HL-60/S4 treated with retinoic acid at 250 ng/mL for 4 days and 3 days (cell line): Measurements from ENCODE around the gene IFI35.
"Not testable (repeated sequence)": the region's sequence is repeated elsewhere in the genome, so short reads cannot be mapped to it uniquely, and the experiment has no call there.

ENCODE experiments used
- in situ Hi-C: fragments of 300-500 bp; cut with MboI; formaldehyde crosslinking; loops from 2 replicates; pipeline ENCODE4 v1.7.0; 2022; ENCODE audit warnings: low sequenced_read_pairs

The IFI35 gene

DNA sequence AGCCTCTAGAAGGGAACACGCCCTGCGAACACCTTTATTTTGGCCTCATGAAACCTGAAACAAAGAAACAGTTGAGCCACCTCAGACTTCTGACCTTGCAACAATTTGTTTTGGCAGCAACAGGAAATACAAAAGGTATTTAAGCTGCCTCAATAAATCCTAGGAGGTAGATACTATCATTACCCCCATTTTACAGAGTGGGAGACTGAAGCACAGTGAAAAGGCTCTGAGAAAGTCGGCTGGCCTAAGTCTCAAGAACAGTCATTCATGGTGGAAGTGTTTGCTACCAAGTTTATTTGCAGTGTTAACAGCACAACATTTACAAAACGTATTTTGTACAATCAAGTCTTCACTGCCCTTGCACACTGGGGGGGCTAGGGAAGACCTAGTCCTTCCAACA, 37.4 kb downstream of the IFI35 start:
- in situ Hi-C loops: no loop called here

DNA sequence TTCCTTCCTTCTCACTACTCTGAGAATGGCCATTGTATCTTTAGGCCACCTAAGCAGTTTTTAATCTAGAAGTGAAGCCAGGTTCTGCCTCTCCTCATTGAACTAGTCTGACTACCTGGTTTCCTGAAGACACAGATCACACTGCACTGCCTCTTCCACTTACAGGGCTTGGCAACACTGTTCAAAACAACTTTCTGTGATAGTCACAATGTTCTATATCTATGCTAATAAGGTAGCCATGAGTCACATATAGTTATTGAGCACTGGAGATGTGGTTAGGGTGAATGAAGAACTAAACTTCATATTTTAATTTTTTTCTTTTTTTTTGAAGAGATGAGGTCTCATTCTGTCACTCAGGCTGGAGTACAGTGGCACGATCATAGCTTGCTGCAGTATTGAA, 45.4 kb downstream of the IFI35 start:
- in situ Hi-C loops: no loop called here

DNA sequence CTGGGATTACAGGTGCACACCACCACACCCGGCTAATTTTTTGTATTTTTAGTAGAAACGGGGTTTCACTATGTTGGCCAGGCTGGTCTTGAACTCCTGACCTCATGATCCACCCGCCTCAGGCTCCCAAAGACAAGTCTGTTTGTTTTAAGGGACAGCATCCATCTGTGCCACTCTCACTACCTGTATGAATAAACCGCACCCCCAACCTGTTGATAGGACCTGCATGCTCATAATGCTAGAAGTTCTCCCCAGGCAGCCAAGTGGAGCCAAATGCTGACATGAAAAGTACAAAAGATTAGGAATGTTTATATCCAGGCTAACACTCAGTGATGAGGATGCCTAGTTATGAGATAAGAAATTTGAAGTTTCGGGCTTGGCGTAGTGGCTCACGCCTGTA, 46.4 kb downstream of the IFI35 start:
- in situ Hi-C loops: not testable (repeated sequence)

DNA sequence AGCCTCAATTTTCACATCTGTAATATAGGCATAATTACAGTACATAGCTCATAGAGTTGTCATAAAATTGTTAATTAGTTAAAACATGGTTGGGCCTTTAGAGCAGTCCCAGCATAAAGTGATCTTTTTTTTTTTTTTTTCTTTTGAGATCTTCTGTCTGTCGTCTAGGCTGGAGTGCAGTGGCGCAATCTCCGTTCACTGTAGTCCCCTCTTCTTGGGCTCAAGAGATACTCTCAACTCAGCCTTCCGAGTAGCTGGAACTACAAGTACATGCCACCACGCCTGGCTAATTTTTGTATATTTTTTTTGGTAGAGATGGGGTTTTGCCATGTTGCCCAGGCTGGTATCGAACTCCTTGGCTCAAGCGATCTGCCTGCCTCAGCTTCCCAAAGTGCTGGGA, 49.5 kb downstream of the IFI35 start:
- in situ Hi-C loops: no loop called here

DNA sequence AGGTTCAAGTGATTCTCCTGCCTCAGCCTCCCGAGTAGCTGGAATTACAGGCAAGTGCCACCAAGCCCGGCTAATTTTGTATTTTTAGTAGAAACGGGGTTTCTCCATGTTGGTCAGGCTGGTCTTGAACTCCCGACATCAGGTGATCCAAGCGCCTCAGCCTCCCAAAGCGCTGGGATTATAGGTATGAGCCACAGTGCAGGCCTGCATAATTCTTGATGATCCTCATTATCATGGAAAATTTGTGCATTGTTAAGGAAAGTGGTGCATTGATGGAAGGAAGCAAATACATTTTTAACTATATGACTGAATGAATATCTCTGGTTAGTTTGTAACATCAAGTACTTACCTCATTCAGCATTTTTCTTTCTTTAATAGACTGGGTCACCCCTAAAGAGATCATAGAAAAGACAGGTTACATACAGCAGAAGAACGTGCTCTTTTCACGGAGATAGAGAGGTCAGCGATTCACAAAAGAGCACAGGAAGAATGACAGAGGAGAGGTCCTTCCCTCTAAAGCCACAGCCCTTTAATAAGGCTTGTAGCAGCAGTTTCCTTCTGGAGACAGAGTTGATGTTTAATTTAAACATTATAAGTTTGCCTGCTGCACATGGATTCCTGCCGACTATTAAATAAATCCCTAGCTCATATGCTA, 56.5 kb downstream of the IFI35 start:
- in situ Hi-C loops: no loop called here
